ENCODE data around the gene PPP1R10. TPM values are rescaled to one million over a fixed set of nuclear protein-coding genes. Genes with fewer than 3 reads are reported as not detected.
A peak's percentile ranks its signal among the peaks of the same experiment; 100 is the strongest.

PPP1R10 gene
- total RNA-seq, 1 donor from 2014 or later, result 112 TPM

DNA sequence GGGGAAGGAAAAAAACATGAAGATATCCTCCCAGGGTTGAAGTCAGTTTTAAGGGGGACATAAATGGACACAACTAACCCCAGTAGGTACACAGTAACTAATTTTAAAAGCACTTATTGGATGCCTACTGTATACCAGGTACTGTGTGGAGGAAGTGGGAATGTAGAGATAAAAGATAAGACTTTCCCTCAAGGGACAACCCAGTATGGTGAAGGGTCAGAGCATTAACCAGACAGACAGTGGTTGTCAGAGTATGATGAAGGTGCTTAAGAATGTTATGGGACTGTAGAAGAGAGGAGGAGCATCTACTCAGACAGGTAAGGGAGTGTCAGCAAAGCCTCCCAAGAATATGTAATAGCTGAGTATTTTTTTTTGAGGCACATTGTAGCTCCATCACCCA lies 44.9 kb downstream of the PPP1R10 start:
- no peak for ATAC-seq (ENCODE audit: low read depth)
- Mint-ChIP-seq H3K36me3 (ENCODE audit: low read depth) (peaks cover 39% of the 10 kb centered on the region), H3K9me3 (no peaks in the 10 kb centered on the region), H3K27me3 (no peaks in the 10 kb centered on the region), H3K4me1 (peaks cover 53% of the 10 kb centered on the region), H3K27ac (peak overlapping the region; percentile 96), H3K4me3 (peak overlapping the region; percentile 99)
- intact Hi-C loops (cut with micrococcal nuclease), result no loop called here
- TF ChIP-seq, protein P1, sequence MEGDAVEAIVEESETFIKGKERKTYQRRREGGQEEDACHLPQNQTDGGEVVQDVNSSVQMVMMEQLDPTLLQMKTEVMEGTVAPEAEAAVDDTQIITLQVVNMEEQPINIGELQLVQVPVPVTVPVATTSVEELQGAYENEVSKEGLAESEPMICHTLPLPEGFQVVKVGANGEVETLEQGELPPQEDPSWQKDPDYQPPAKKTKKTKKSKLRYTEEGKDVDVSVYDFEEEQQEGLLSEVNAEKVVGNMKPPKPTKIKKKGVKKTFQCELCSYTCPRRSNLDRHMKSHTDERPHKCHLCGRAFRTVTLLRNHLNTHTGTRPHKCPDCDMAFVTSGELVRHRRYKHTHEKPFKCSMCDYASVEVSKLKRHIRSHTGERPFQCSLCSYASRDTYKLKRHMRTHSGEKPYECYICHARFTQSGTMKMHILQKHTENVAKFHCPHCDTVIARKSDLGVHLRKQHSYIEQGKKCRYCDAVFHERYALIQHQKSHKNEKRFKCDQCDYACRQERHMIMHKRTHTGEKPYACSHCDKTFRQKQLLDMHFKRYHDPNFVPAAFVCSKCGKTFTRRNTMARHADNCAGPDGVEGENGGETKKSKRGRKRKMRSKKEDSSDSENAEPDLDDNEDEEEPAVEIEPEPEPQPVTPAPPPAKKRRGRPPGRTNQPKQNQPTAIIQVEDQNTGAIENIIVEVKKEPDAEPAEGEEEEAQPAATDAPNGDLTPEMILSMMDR (IDR thresholded peaks at IDR 0.05), result no peak
- ChIA-PET POLR2A (no interaction called here), CTCF (no interaction called here)
- DNase-seq, result no peak

DNA sequence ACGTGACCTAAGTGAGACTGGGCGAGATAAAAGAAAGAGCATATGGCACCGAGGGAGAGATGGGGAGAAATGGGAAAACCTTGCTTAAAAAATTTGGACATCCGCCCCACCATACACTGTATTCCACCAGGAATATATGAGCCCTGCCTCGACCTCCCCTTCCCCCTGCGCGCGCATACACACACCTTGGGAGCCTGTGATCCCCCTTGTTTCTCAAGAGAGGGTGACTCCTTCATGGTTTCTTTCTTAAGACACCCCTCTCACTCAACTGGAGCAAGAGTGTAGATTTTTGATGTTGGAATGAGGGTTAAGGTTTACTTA lies 45.3 kb downstream of the PPP1R10 start:
- ChIA-PET POLR2A (interaction anchor here (0.7 to 3.3 kb wide), 22 partner anchors 11 to 511 kb away, joined by 3 to 63 read pairs (median 6); partner anchors contain the start of genes DHX16, GNL1, MDC1 and MRPS18B), CTCF (interaction anchor here (1.1 to 2.7 kb wide), 4 partner anchors 30 to 159 kb away, joined by 3 to 17 read pairs (median 8); no protein-coding TSS in a partner anchor)
- intact Hi-C loops (cut with micrococcal nuclease), result loop anchor here (1.0 kb wide), 3 partner anchors 15 to 76 kb away; partner anchors contain the start of genes C6orf136, GNL1, MRPS18B and PPP1R10
- no peaks in the 10 kb centered on the region for H3K27me3 Mint-ChIP-seq
- peaks cover 53% of the 10 kb centered on the region for H3K4me1 Mint-ChIP-seq
- TF ChIP-seq, protein P1 (IDR thresholded peaks at IDR 0.05), result no peak
- DNase-seq, result no peak
- no peaks in the 10 kb centered on the region for H3K9me3 Mint-ChIP-seq
- H3K4me3 Mint-ChIP-seq, result peak overlapping the region; percentile 99
- no peak for ATAC-seq (ENCODE audit: low read depth)
- H3K27ac Mint-ChIP-seq, result peak overlapping the region; percentile 96
- peaks cover 35% of the 10 kb centered on the region for H3K36me3 Mint-ChIP-seq (ENCODE audit: low read depth)

DNA sequence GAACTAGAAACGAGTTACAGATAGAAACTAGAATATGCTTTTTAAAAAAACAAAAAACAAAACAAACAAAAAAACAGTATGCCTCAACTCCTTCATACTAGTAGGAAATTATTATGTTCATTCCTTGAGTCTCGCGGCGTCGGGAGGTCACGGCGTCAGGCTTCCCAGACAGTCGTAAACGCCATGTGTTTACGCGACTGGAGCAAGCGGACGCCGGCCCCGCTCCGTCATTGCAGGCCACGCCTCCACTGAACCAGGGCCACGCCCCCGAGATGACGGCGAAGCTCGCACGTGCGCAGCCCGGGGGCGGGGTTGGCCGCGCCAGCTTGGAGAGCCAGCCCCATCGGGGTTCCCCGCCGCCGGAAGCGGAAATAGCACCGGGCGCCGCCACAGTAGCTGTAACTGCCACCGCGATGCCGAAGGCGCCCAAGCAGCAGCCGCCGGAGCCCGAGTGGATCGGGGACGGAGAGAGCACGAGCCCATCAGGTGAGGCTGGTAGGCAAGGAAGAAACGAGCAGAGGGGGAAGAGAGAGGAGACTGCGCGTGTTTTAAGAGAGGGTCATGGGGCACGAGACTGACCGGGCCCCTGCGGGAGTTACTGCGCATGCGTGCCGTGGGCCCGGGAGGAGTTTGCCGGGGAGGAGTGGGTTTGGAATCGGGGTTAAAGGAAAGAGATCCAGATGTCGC lies 45.8 kb downstream of the PPP1R10 start, which contains the start of gene ABCF1:
TSS of gene ABCF1 (plus strand) at position 368 of the 687 bp plus-strand sequence. CDS start at position 414, 46 bp downstream.
- Mint-ChIP-seq H3K36me3 (ENCODE audit: low read depth) (peaks cover 30% of the 10 kb centered on the region), H3K4me3 (peak within 1 kb of the TSS; percentile 99), H3K27me3 (no peaks in the 10 kb centered on the region), H3K9me3 (no peaks in the 10 kb centered on the region), H3K4me1 (peaks cover 53% of the 10 kb centered on the region), H3K27ac (peak within 1 kb of the TSS; percentile 96)
- DNase-seq, result peak; percentile 100
- TF ChIP-seq, protein P1 (IDR thresholded peaks at IDR 0.05), result no peak
- POLR2A ChIA-PET, result interaction anchor here (0.6 to 3.3 kb wide), 26 partner anchors 11 to 1163 kb away, joined by 3 to 63 read pairs (median 5); partner anchors contain the start of genes DHX16, GNL1, MDC1 and MRPS18B
- CTCF ChIA-PET, result interaction anchor here (1.1 to 2.7 kb wide), 4 partner anchors 30 to 160 kb away, joined by 3 to 17 read pairs (median 8); no protein-coding TSS in a partner anchor
- intact Hi-C loops (cut with micrococcal nuclease), result loop anchor here (1.0 kb wide), 3 partner anchors 15 to 76 kb away; partner anchors contain the start of genes C6orf136, GNL1, MRPS18B and PPP1R10
- ATAC-seq (ENCODE audit: low read depth), result peak; percentile 95

DNA sequence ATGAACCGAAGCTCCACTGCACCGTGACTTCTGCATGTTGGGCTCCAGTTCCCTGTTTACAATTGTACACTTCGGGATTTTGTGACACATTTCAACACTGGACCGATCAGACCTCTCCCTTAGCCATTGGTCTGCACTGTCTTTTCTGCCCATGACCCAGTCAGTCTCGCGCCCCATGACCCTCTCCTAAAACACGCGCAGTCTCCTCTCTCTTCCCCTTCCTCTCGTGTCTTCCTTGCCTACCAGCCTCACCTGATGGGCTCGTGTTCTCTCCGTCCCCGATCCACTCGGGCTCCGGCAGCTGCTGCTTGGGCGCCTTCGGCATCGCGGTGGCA lies 46.3 kb downstream of the PPP1R10 start:
- TF ChIP-seq, protein P1 (IDR thresholded peaks at IDR 0.05), result no peak
- peak overlapping the region; percentile 99 for H3K4me3 Mint-ChIP-seq
- ChIA-PET POLR2A (interaction anchor here (0.6 to 3.3 kb wide), 23 partner anchors 10 to 1164 kb away, joined by 3 to 63 read pairs (median 6); partner anchors contain the start of genes DHX16, GNL1, MDC1 and MRPS18B), CTCF (interaction anchor here (0.8 to 2.7 kb wide), 7 partner anchors 16 to 160 kb away, joined by 3 to 17 read pairs (median 5); no protein-coding TSS in a partner anchor)
- peaks cover 53% of the 10 kb centered on the region for H3K4me1 Mint-ChIP-seq
- no peak for DNase-seq
- intact Hi-C loops (cut with micrococcal nuclease), result loop anchor here (1.0 kb wide), 3 partner anchors 14 to 77 kb away; partner anchors contain the start of genes C6orf136, GNL1, MRPS18B and PPP1R10
- H3K9me3 Mint-ChIP-seq, result no peaks in the 10 kb centered on the region
- peaks cover 30% of the 10 kb centered on the region for H3K36me3 Mint-ChIP-seq (ENCODE audit: low read depth)
- ATAC-seq (ENCODE audit: low read depth), result peak; percentile 20
- no peaks in the 10 kb centered on the region for H3K27me3 Mint-ChIP-seq
- peak overlapping the region; percentile 96 for H3K27ac Mint-ChIP-seq

DNA sequence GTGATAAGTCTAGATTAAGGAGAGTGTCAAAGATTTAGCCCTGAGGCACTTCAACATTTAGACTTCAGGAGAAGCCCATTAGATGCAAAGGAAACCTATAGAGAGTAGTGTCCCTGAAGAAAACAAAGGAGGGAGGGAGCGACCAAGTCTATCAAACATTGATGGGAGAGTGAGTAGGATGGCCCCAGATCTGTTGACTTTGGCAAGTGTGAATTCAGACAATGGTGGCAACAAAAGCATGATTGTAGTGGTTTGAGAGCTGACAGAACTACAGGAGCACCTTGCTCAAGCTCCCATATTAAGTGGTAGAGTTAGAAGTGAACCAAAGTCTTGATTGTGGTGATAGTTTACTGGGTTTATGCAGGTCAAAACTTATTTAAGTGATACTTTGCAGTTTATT lies 46.8 kb downstream of the PPP1R10 start:
- CTCF ChIA-PET, result interaction anchor here (0.8 to 2.7 kb wide), 6 partner anchors 16 to 160 kb away, joined by 3 to 17 read pairs (median 5); no protein-coding TSS in a partner anchor
- peaks cover 28% of the 10 kb centered on the region for H3K36me3 Mint-ChIP-seq (ENCODE audit: low read depth)
- DNase-seq (no peak), ATAC-seq (ENCODE audit: low read depth) (no peak)
- H3K27me3 Mint-ChIP-seq, result no peaks in the 10 kb centered on the region
- TF ChIP-seq, protein P1 (IDR thresholded peaks at IDR 0.05), result no peak
- H3K9me3 Mint-ChIP-seq, result no peaks in the 10 kb centered on the region
- POLR2A ChIA-PET, result interaction anchor here (0.6 to 3.3 kb wide), 14 partner anchors 10 to 1164 kb away, joined by 3 to 63 read pairs (median 8); partner anchors contain the start of genes DHX16, GNL1, MDC1 and MRPS18B
- intact Hi-C loops (cut with micrococcal nuclease), result no loop called here
- H3K4me3 Mint-ChIP-seq, result peak overlapping the region; percentile 99
- peak overlapping the region; percentile 96 for H3K27ac Mint-ChIP-seq
- peaks cover 51% of the 10 kb centered on the region for H3K4me1 Mint-ChIP-seq

Data from activated B cell treated with CpG ODN at 0.5 μM for 24 hours (primary cell).